Brain pericyte (primary cell): ENCODE data around the gene ADGRG1.
A peak's percentile ranks its signal among the peaks of the same experiment; 100 is the strongest.
"Not testable (repeated sequence)": the region's sequence is repeated elsewhere in the genome, so short reads cannot be mapped to it uniquely, and the experiment has no call there.

Experiments
- DNase-seq: peaks from one replicate; pipeline ENCODE4 v3.0.0-alpha.2; 2012; ENCODE audit warnings: low read depth, low spot score

ADGRG1 gene

GRCh38 chr16:57628008-57628781 is at the start of gene ADGRG1:
TSS of gene ADGRG1 (plus strand) at chr16:57628630. CDS start at chr16:57650288, 21,658 bp downstream.
- DNase-seq: peak; percentile 93

- no peak for DNase-seq
These were observed 49.1 kb upstream of the ADGRG1 start for GRCh38 chr16:57579361-57579665.

GRCh38 chr16:57585051-57585687 is 43.3 kb upstream of the ADGRG1 start:
- DNase-seq: no peak

GRCh38 chr16:57588831-57589230 is 39.6 kb upstream of the ADGRG1 start:
- DNase-seq: no peak

GRCh38 chr16:57589374-57589773 is 39.1 kb upstream of the ADGRG1 start:
- no peak for DNase-seq

GRCh38 chr16:57590654-57591085 is 37.8 kb upstream of the ADGRG1 start:
- DNase-seq: no peak

GRCh38 chr16:57591086-57591869 is 37.2 kb upstream of the ADGRG1 start:
- DNase-seq: no peak

- no peak for DNase-seq
These were observed 36.5 kb upstream of the ADGRG1 start for GRCh38 chr16:57591870-57592485.

GRCh38 chr16:57592591-57593003 is 35.8 kb upstream of the ADGRG1 start:
- no peak for DNase-seq

- no peak for DNase-seq
These were observed 35.4 kb upstream of the ADGRG1 start for GRCh38 chr16:57593021-57593420.

- no peak for DNase-seq
These were observed 34.4 kb upstream of the ADGRG1 start for GRCh38 chr16:57593990-57594389.

- no peak for DNase-seq
These were observed 33.8 kb upstream of the ADGRG1 start for GRCh38 chr16:57594531-57595031.

- not testable (repeated sequence) for DNase-seq
These were observed 32.2 kb upstream of the ADGRG1 start for GRCh38 chr16:57596234-57596633.

GRCh38 chr16:57598437-57598836 is 30.0 kb upstream of the ADGRG1 start:
- DNase-seq: no peak

- DNase-seq: no peak
These were observed 28.2 kb upstream of the ADGRG1 start for GRCh38 chr16:57600048-57600835.

- no peak for DNase-seq
These were observed 27.4 kb upstream of the ADGRG1 start for GRCh38 chr16:57600952-57601580.

- no peak for DNase-seq
These were observed 26.5 kb upstream of the ADGRG1 start for GRCh38 chr16:57601801-57602478.

- DNase-seq: no peak
These were observed 25.1 kb upstream of the ADGRG1 start for GRCh38 chr16:57603115-57604024.

- DNase-seq: no peak
These were observed 24.3 kb upstream of the ADGRG1 start for GRCh38 chr16:57604177-57604576.
